NCI-H446 treated with DMSO at 0.1 percent for 48 hours (cell line): ENCODE data around the gene OR4N2.
A peak's percentile ranks its signal among the peaks of the same experiment; 100 is the strongest.
"Not testable (repeated sequence)": the region's sequence is repeated elsewhere in the genome, so short reads cannot be mapped to it uniquely, and the experiment has no call there.

Experiments used
- DNase-seq: peaks from one replicate; lab custom pipeline; 2025; lab: John Stamatoyannopoulos, UW

The OR4N2 gene

GRCh38 chr14:19803470-19803869 lies at the start of gene OR4N2:
OR4N2 (plus strand) TSS chr14:19803770; CDS start chr14:19827449, 23,679 bp downstream.
- not testable (repeated sequence) for DNase-seq

- no peak for DNase-seq
Measured at GRCh38 chr14:19754172-19754571, 49.4 kb upstream of the OR4N2 start.

GRCh38 chr14:19771491-19771890 lies 32.1 kb upstream of the OR4N2 start:
- not testable (repeated sequence) for DNase-seq

GRCh38 chr14:19771895-19772430 lies 31.6 kb upstream of the OR4N2 start:
- no peak for DNase-seq

- not testable (repeated sequence) for DNase-seq
Measured at GRCh38 chr14:19772454-19772853, 31.1 kb upstream of the OR4N2 start.

- not testable (repeated sequence) for DNase-seq
Measured at GRCh38 chr14:19773204-19773603, 30.4 kb upstream of the OR4N2 start, which contains the start of gene OR4M1. OR4M1 (plus strand) TSS chr14:19773504; CDS start chr14:19780323, 6,819 bp downstream.

GRCh38 chr14:19775587-19775986 lies 28.0 kb upstream of the OR4N2 start:
- DNase-seq: no peak

- DNase-seq: not testable (repeated sequence)
Measured at GRCh38 chr14:19785848-19786247, 17.7 kb upstream of the OR4N2 start.

- not testable (repeated sequence) for DNase-seq
Measured at GRCh38 chr14:19787318-19787717, 16.3 kb upstream of the OR4N2 start.

GRCh38 chr14:19788150-19788549 lies 15.4 kb upstream of the OR4N2 start:
- not testable (repeated sequence) for DNase-seq

GRCh38 chr14:19796520-19797108 lies 7.0 kb upstream of the OR4N2 start:
- DNase-seq: not testable (repeated sequence)

GRCh38 chr14:19799880-19800279 lies 3.7 kb upstream of the OR4N2 start:
- no peak for DNase-seq

- DNase-seq: peak; percentile 53
Measured at GRCh38 chr14:19800282-19801117, 3.1 kb upstream of the OR4N2 start.

- DNase-seq: no peak
Measured at GRCh38 chr14:19801118-19801464, 2.5 kb upstream of the OR4N2 start.

- not testable (repeated sequence) for DNase-seq
Measured at GRCh38 chr14:19813171-19813920, 9.8 kb downstream of the OR4N2 start.

GRCh38 chr14:19819879-19820278 lies 16.3 kb downstream of the OR4N2 start:
- DNase-seq: not testable (repeated sequence)

GRCh38 chr14:19821016-19821415 lies 17.4 kb downstream of the OR4N2 start:
- DNase-seq: not testable (repeated sequence)

- DNase-seq: no peak
Measured at GRCh38 chr14:19823178-19823577, 19.6 kb downstream of the OR4N2 start.

- no peak for DNase-seq
Measured at GRCh38 chr14:19823765-19824164, 20.2 kb downstream of the OR4N2 start.

- not testable (repeated sequence) for DNase-seq
Measured at GRCh38 chr14:19827626-19828244, 24.2 kb downstream of the OR4N2 start.

GRCh38 chr14:19828314-19828713 lies 24.7 kb downstream of the OR4N2 start:
- DNase-seq: no peak
